ENCODE data around the gene TMEM131. TPM values are rescaled to one million over a fixed set of nuclear protein-coding genes. Genes with fewer than 3 reads are reported as not detected.

TMEM131 gene
- total RNA-seq, 1 donor from 2014 or later = 28.9 TPM

DNA sequence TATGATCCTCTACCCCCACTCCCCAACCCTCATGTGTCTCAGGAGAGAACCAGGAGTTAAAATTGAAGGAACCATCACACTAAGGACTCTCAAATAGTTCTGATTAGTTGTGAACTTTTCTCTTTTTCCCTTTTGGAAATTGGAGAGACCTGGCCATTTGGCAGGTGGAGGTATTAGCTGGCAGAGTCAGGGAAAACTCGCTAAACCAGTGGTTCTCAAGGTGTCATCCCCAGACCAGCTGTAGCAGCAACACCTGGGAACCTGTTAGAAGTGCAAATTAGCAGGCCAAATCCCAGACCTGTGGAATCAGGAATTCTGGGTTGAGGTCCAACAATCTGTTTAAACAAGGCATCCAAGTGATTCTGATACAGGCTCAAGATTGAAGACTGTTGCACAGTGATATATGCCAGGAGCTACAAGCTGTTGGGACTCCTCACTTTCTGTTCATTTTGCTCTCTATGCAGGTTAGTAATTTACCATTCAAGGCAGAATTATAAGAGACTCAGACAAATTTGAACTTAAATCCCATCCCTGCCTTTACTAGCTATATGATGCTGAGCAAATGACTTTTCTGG, 2.8 kb upstream of the TMEM131 start:
- no peak overlapping the region for H3K4me3 ChIP-seq
- H3K36me3 ChIP-seq = no peaks in the 10 kb centered on the region
- H3K4me1 ChIP-seq = peaks cover 30% of the 10 kb centered on the region
- no peak for TF ChIP-seq CTCF (IDR thresholded peaks at IDR 0.05; ENCODE audit: borderline replicate concordance)
- intact Hi-C loops (cut with micrococcal nuclease) = no loop called here
- no peak overlapping the region for H3K27ac ChIP-seq (replicated peaks)
- H3K9me3 ChIP-seq (replicated peaks) = no peaks in the 10 kb centered on the region
- H3K27me3 ChIP-seq (ENCODE audit: low read depth) = no peaks in the 10 kb centered on the region
- DNase-seq = no peak

DNA sequence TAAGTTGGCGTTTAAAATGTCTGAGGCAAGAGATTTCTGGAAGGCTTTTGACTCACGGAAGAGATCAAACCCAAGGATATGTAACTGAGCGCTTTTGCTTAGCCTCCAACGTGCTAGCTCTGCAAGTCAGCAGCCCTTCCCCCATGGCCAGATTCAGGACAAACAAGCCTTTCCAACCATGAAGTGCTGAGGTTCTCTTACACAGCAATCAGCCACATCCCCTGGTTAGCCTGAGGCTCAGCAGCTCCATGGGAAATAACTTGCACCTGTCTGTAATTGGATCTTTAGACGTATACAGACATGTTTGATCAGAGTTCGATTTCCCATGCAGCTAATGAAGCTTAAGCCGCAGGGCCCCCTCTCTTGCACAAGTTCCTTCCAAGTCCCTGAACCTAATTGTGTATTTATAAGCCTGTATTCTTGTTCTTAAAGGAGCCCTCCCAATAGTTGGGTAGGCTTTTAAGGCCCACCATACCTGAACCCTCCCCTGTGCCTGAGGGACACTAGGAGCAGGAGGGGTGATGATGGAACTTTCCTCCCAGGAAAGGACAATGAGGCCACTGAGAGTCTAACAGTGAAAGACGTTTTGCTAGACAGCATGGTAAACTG, 2.1 kb upstream of the TMEM131 start:
- no peaks in the 10 kb centered on the region for H3K27me3 ChIP-seq (ENCODE audit: low read depth)
- no peak for TF ChIP-seq CTCF (IDR thresholded peaks at IDR 0.05; ENCODE audit: borderline replicate concordance)
- H3K27ac ChIP-seq (replicated peaks) = no peak overlapping the region
- H3K4me3 ChIP-seq = no peak overlapping the region
- DNase-seq = no peak
- H3K36me3 ChIP-seq = no peaks in the 10 kb centered on the region
- no peaks in the 10 kb centered on the region for H3K9me3 ChIP-seq (replicated peaks)
- intact Hi-C loops (cut with micrococcal nuclease) = no loop called here
- peaks cover 36% of the 10 kb centered on the region for H3K4me1 ChIP-seq

GRCh38 chr2:97996679-97997078, 931 bp upstream of the TMEM131 start:
- H3K27me3 ChIP-seq (ENCODE audit: low read depth) = no peaks in the 10 kb centered on the region
- peak overlapping the region; percentile 95 for H3K4me3 ChIP-seq
- TF ChIP-seq CTCF (IDR thresholded peaks at IDR 0.05; ENCODE audit: borderline replicate concordance) = no peak
- no peak for DNase-seq
- intact Hi-C loops (cut with micrococcal nuclease) = no loop called here
- H3K9me3 ChIP-seq (replicated peaks) = no peaks in the 10 kb centered on the region
- H3K4me1 ChIP-seq = peaks cover 48% of the 10 kb centered on the region
- H3K36me3 ChIP-seq = no peaks in the 10 kb centered on the region
- H3K27ac ChIP-seq (replicated peaks) = peak overlapping the region; percentile 98

DNA sequence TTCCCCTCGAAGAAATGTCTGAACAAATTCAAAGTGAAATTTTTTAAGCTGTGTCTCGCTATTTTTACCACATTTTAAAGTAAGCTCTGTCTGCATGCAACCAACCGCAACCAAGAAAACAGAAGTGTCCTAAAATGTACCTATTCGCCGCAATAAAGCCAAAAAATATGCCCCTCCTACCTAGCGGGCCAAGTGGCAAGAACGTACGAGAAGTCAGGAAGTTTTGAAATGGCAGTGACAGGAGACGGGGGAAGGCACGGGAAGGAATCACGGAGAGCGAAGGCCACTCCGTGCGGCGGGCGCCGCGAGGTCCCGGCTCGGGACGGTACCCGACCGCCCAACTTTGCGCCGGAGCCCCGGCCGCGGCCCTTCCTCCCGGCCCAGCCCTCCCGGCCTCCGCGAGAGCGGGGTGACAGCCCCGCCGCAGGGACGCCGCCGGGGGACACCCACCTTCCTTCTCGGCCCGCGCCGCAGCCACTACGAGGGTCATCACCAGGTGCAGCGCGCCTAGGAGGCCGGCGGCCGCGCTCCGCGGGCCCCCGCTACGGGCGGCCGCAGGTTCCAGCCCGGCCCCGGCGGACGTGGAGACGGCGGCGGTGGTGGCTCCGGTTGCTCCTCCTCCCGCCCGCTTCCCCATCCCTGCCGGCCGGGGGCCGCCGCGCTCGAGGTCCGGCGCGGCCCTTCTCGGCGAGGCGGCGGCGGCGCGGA, 568 bp downstream of the TMEM131 start:
- no peaks in the 10 kb centered on the region for H3K27me3 ChIP-seq (ENCODE audit: low read depth)
- DNase-seq = peak; percentile 44
- peaks cover 63% of the 10 kb centered on the region for H3K4me1 ChIP-seq
- no peaks in the 10 kb centered on the region for H3K9me3 ChIP-seq (replicated peaks)
- intact Hi-C loops (cut with micrococcal nuclease) = no loop called here
- H3K36me3 ChIP-seq = no peaks in the 10 kb centered on the region
- H3K27ac ChIP-seq (replicated peaks) = peak overlapping the region; percentile 98
- peak overlapping the region; percentile 95 for H3K4me3 ChIP-seq
- TF ChIP-seq CTCF (IDR thresholded peaks at IDR 0.05; ENCODE audit: borderline replicate concordance) = no peak

GRCh38 chr2:97994476-97994875, 1.3 kb downstream of the TMEM131 start:
- peaks cover 63% of the 10 kb centered on the region for H3K4me1 ChIP-seq
- no peaks in the 10 kb centered on the region for H3K36me3 ChIP-seq
- peak overlapping the region; percentile 95 for H3K4me3 ChIP-seq
- DNase-seq = no peak
- H3K27me3 ChIP-seq (ENCODE audit: low read depth) = no peaks in the 10 kb centered on the region
- no peaks in the 10 kb centered on the region for H3K9me3 ChIP-seq (replicated peaks)
- no peak for TF ChIP-seq CTCF (IDR thresholded peaks at IDR 0.05; ENCODE audit: borderline replicate concordance)
- peak overlapping the region; percentile 98 for H3K27ac ChIP-seq (replicated peaks)
- intact Hi-C loops (cut with micrococcal nuclease) = no loop called here

Measured in left ventricle myocardium inferior (tissue), 1 donor.